Common myeloid progenitor, CD34-positive (primary cell): ENCODE results near the gene RABAC1.
A peak's percentile ranks its signal among the peaks of the same experiment; 100 is the strongest.

Experiments
- CTCF ChIA-PET: fragments of 350-600 bp; sonication (Branson Sonifier 250); formaldehyde crosslinking; loops from one replicate; lab custom pipeline; 2021; ENCODE audit warnings: antibody characterized with exemption; lab: Charles Lee
- POLR2A ChIA-PET: fragments of 350-600 bp; sonication (Branson Sonifier 250); formaldehyde crosslinking; loops from one replicate; lab custom pipeline; 2021; ENCODE audit warnings: antibody characterized with exemption; lab: Charles Lee
- DNase-seq, 3 donors: peaks; one replicate each; pipeline versions ENCODE4 v3.0.0 to v3.0.0-alpha.2; 2013
- H3K27ac ChIP-seq, 2 experiments: 1 replicate in 1 of 2; 2 replicates in 1 of 2; pipeline ENCODE4 v1.7.0; 2013; ENCODE audit warnings: inconsistent platforms in 2 of 2, low read length in 2 of 2, mild to moderate bottlenecking in 2 of 2, low read depth in 1 of 2, moderate library complexity in 1 of 2; ENCODE audit not compliant: severe bottlenecking in 2 of 2, insufficient read depth in 1 of 2, poor library complexity in 1 of 2
- H3K27me3 ChIP-seq, 5 experiments: replicated peaks in 2 of 5; 1 replicate in 3 of 5; 2 replicates in 2 of 5; pipeline versions ENCODE4 v1.6.1 to v1.7.0; 2013; ENCODE audit warnings: low read length in 4 of 5, mild to moderate bottlenecking in 2 of 5, moderate library complexity in 2 of 5, inconsistent platforms in 1 of 5; ENCODE audit not compliant: insufficient read depth in 5 of 5, control insufficient read depth in 4 of 5
- H3K36me3 ChIP-seq, 4 experiments: 1 replicate in 2 of 4; 2 replicates in 2 of 4; pipeline versions ENCODE4 v1.6.1 to v1.7.0; 2013; ENCODE audit warnings: low read length in 3 of 4, control low read depth in 1 of 4, mild to moderate bottlenecking in 1 of 4; ENCODE audit not compliant: control insufficient read depth in 4 of 4, insufficient read depth in 4 of 4
- H3K4me1 ChIP-seq, 4 experiments: 1 replicate in 3 of 4; 2 replicates in 1 of 4; pipeline versions ENCODE4 v1.6.1 to v1.7.1; 2013; ENCODE audit warnings: low read length in 3 of 4, mild to moderate bottlenecking in 3 of 4, control low read depth in 1 of 4, inconsistent platforms in 1 of 4, moderate library complexity in 1 of 4; ENCODE audit not compliant: control insufficient read depth in 4 of 4, insufficient read depth in 4 of 4; ENCODE audit errors: control extremely low read depth in 1 of 4
- H3K4me3 ChIP-seq, 7 experiments: 1 replicate in 4 of 7; 2 replicates in 3 of 7; pipeline versions ENCODE4 v1.5.1 to v1.7.0; 2013; ENCODE audit warnings: mild to moderate bottlenecking in 7 of 7, low read length in 6 of 7, moderate library complexity in 6 of 7, inconsistent platforms in 2 of 7, low read depth in 2 of 7, control low read depth in 1 of 7; ENCODE audit not compliant: insufficient read depth in 4 of 7, control insufficient read depth in 1 of 7; ENCODE audit errors: extremely low read depth in 1 of 7
- H3K9me3 ChIP-seq, 5 experiments: 1 replicate in 4 of 5; 2 replicates in 1 of 5; pipeline versions ENCODE4 v1.6.1 to v1.7.1; 2013; ENCODE audit warnings: low read length in 4 of 5, mild to moderate bottlenecking in 2 of 5, inconsistent platforms in 1 of 5, low read depth in 1 of 5, moderate library complexity in 1 of 5; ENCODE audit not compliant: control insufficient read depth in 4 of 5, insufficient read depth in 2 of 5; ENCODE audit errors: control extremely low read depth in 1 of 5
- WGBS: methylation state at CpG from one replicate; pipeline ENCODE4 v1.1.5; 2013; ENCODE audit not compliant: insufficient coverage; 5-methylcytosine and 5-hydroxymethylcytosine counted together

Gene RABAC1

DNA sequence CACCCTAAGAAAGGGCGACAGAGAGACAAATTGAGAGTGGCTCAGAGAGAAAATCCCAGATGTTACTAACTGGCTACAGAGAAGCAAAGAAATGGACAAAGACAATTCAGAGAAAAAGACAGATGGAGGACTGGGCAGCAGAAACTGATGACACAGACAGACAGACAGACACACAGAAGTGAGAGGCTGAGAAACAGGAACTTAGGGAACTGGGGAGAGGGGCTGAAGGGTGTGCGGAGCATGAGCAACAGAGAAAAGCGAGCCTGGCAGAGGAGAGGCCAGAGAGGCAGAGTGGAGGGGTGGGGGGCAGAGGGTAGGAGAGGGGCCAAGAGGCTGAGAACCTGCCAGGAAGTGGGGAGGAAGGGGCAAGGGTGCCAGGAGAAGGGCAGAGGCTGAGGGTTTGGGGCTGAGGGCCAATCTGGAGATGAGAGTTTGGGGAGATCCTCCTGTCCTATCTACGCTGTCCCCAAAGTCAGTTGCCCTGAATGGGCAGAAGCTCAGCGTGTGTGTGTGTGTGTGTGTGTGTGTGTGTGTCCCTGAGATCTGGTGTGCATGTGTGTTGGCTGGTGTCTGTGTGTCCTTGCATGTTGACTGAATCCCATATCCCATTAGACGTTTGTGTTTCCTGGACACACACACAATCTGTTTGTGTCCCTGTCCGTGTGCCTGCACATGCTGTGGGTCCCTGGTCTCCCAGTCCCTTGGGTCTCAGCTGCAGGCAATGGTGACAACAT, 25.3 kb downstream of the RABAC1 start:
- POLR2A ChIA-PET = interaction anchor here (0.6 to 0.7 kb wide), 2 partner anchors 13 to 46 kb away, joined by 3 to 6 read pairs; no protein-coding TSS in a partner anchor
- H3K27ac ChIP-seq = no peak overlapping the region
- peaks cover 0 to 40% (median 25%) of the 10 kb centered on the region in 4 experiments for H3K4me1 ChIP-seq
- no peaks in the 10 kb centered on the region for H3K36me3 ChIP-seq
- H3K27me3 ChIP-seq = peaks cover 0 to 48% (median 23%) of the 10 kb centered on the region in 5 experiments
- peak in 2 of 3 donors; percentile 46 to 55 for DNase-seq
- CTCF ChIA-PET = interaction anchor here (0.7 to 1.8 kb wide), 7 partner anchors 17 to 67 kb away, joined by 3 to 8 read pairs (median 3); no protein-coding TSS in a partner anchor
- no peak overlapping the region for H3K4me3 ChIP-seq
- 75% methylated on average over 6 of the region's 7 CpGs for WGBS
- no peaks in the 10 kb centered on the region for H3K9me3 ChIP-seq

DNA sequence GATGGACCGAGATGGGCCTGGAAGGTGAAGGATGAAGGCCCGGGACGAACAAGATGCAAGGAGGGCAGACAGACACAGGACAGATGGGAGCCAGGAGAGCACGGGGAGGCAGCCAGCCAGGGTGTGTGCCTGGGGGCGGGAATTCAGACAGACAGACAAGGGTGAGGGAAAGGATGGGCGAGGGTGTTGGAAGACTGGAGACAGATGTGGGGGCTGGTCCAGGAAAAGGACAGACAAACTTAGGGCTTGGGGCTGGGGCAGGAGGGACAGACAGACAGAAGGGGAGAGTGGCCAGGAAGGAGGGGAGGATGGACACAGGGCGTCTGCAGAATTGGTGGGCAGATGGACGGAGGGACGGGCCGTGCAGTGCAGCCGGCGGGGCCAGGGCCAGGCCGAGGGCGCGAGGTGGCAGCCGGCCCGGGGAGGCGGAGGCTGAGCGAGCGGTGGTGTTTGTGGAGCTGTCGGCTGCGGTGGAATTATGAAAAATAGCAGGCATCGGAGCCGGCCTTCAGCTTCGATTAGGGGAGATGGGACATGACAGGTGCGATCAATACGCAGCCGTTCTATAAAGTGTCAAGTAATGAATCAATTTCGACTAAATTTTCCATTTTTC, 26.3 kb downstream of the RABAC1 start:
- CTCF ChIA-PET = interaction anchor here (1.5 to 1.8 kb wide), 2 partner anchors 45 to 65 kb away, joined by 3 to 4 read pairs; no protein-coding TSS in a partner anchor
- WGBS = 90% methylated on average over 26 of the region's 29 CpGs

DNA sequence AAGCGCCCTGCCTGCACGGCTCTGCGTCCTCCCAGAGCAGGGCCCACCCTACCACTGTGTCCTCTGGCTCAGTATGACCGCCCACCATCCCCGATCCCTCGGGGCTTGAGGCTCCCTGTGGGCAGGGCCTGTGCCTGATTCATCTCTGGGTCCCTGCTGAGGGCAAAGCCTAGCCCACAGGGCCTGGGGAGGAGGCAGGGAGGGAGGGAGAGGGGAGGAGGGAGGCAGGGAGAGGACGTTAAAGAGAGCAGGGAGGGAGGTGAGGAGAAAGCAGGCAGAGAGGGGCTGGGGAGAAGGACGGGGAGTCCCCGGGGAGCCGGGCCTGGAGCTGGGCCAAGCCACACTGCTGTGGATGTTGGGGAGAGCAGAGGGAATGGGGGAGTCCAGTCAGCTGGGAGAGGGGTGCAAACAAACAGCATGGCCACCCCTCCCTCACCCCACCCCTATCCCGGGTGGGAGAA, 26.8 kb downstream of the RABAC1 start:
- 81% methylated on average over 10 of the region's 11 CpGs for WGBS
- Histone ChIP-seq H3K4me1 (peaks cover 0 to 36% (median 28%) of the 10 kb centered on the region in 4 experiments), H3K9me3 (no peaks in the 10 kb centered on the region), H3K27me3 (peaks cover 0 to 60% (median 25%) of the 10 kb centered on the region in 5 experiments), H3K27ac (no peak overlapping the region), H3K4me3 (no peak overlapping the region), H3K36me3 (no peaks in the 10 kb centered on the region)
- POLR2A ChIA-PET = no interaction called here
- CTCF ChIA-PET = interaction anchor here (1.5 kb wide), 1 partner anchor 44 kb away, joined by 3 read pairs; no protein-coding TSS in a partner anchor
- DNase-seq = no peak

More for the DNA sequence above, 26.3 kb downstream of the RABAC1 start:
- no peak for DNase-seq
- H3K27me3 ChIP-seq = peaks cover 0 to 56% (median 23%) of the 10 kb centered on the region in 5 experiments
- H3K4me3 ChIP-seq = no peak overlapping the region
- H3K36me3 ChIP-seq = no peaks in the 10 kb centered on the region
- POLR2A ChIA-PET = no interaction called here
- H3K4me1 ChIP-seq = peaks cover 0 to 42% (median 28%) of the 10 kb centered on the region in 4 experiments
- H3K27ac ChIP-seq = no peak overlapping the region
- no peaks in the 10 kb centered on the region for H3K9me3 ChIP-seq

DNA sequence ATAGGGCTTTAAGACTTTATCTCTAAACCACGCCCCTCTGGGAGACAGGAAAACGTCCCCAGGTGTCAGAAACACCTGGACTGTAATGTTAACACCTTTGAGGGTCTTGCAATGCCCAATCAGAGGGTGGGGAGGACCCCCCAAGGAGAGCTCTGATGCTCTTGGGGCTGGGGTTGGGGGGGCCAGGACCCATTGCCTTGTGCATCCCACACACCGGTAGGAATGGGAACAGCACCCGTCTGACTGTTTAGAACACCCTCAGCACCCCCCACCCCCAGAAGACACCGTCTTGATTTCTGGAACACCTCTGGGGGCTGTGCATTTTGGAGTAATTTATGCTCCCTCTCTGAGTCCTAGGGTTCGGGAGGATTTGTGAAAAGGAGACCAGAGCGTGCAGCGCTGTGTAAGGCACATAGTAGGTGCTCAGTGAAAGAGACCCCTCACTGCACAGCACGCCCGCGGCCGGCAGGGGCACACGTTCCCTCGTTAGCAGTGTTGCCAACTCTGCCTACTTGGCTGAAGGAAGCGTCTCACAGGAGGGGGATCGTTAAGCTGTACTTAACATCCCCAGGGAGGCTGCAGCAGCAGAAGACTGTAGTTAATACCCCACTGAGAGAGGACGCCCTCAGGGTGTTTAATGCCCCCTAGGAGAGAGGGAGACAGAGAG, 28.1 kb downstream of the RABAC1 start:
- WGBS = 19% methylated on average over 11 of the region's 17 CpGs
- Histone ChIP-seq H3K27me3 (peaks cover 0 to 60% (median 32%) of the 10 kb centered on the region in 5 experiments), H3K36me3 (no peaks in the 10 kb centered on the region), H3K9me3 (no peaks in the 10 kb centered on the region), H3K27ac (no peak overlapping the region), H3K4me1 (peaks cover 0 to 35% (median 28%) of the 10 kb centered on the region in 4 experiments), H3K4me3 (no peak overlapping the region)
- DNase-seq = peak in 1 of 3 donors; percentile 49
- ChIA-PET POLR2A (no interaction called here), CTCF (interaction anchor here (1.3 to 2.7 kb wide), 4 partner anchors 16 to 71 kb away, joined by 3 to 11 read pairs (median 6); partner anchors contain the start of gene RPS19)

DNA sequence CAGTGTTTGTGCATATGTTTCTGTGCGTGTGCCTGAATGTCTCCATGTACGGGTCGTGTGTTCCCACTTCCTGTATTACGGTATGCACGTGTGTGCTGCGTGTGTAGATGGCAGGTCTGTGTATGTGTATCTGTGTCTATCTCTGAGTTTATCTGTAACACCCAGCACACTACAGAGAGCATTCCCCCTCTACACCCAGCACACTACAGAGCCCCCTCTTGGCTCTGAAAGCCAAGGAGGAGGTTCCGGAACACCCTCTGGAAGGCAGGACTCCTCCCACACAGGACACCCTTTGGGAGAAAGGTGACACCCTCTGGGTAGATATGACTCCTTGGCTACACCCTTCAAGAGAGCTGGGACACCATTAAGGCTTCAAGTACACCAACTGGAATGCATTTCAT, 28.8 kb downstream of the RABAC1 start:
- 57% methylated on average over 1 of the region's 7 CpGs for WGBS
- Histone ChIP-seq H3K27ac (no peak overlapping the region), H3K4me3 (no peak overlapping the region), H3K4me1 (peaks cover 0 to 35% (median 28%) of the 10 kb centered on the region in 4 experiments), H3K9me3 (no peaks in the 10 kb centered on the region), H3K36me3 (no peaks in the 10 kb centered on the region), H3K27me3 (peaks cover 0 to 61% (median 39%) of the 10 kb centered on the region in 5 experiments)
- ChIA-PET POLR2A (no interaction called here), CTCF (interaction anchor here (0.9 to 2.7 kb wide), 4 partner anchors 16 to 70 kb away, joined by 3 to 11 read pairs (median 6); partner anchors contain the start of gene RPS19)
- no peak for DNase-seq

DNA sequence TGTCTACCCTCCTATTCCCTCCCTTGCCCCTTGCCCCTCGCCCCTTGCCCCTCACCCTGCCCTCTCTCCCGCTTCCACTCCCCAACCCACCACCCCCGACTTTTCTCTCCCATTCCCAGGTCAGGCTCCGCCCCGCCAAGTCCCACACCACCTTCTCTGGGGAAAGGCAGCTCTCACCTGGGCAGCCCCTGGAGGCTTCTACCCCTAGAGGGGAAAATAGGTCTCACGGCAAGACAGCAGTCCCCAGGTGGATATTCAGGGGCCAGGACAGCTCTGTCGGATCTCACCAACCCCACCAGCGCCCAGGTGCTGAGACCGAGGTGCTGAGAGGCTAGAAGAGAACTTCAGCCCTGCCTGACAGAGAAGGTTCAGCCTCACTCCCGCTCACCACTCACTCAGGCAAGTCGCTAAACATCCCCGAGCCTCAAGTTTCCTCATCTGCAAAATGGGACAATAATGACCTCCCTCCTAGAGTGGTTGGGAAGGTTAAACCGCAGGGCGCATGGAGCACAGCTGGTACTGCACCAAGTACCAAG, 29.5 kb downstream of the RABAC1 start:
- Histone ChIP-seq H3K27me3 (peaks cover 0 to 63% (median 43%) of the 10 kb centered on the region in 5 experiments), H3K4me1 (peaks cover 0 to 30% (median 25%) of the 10 kb centered on the region in 4 experiments), H3K36me3 (no peaks in the 10 kb centered on the region), H3K9me3 (no peaks in the 10 kb centered on the region), H3K4me3 (no peak overlapping the region), H3K27ac (no peak overlapping the region)
- WGBS = 29% methylated on average over 10 of the region's 14 CpGs
- CTCF ChIA-PET = interaction anchor here (0.7 to 2.7 kb wide), 4 partner anchors 22 to 60 kb away, joined by 3 to 11 read pairs (median 4); no protein-coding TSS in a partner anchor
- DNase-seq = no peak
- POLR2A ChIA-PET = interaction anchor here (0.7 kb wide), 1 partner anchor 40 kb away, joined by 3 read pairs; no protein-coding TSS in a partner anchor
